ENCODE measurements around the gene NHLH2.

Gene NHLH2

GRCh38 chr1:115840605-115841460 is at the start of gene NHLH2:
Gene NHLH2, minus strand, starts transcription at chr1:115841126. Its CDS starts 2,754 bp downstream, at chr1:115838372.
- in situ Hi-C loops (cut with MboI; ENCODE audit: low sequenced_read_pairs), result no loop called here

DNA sequence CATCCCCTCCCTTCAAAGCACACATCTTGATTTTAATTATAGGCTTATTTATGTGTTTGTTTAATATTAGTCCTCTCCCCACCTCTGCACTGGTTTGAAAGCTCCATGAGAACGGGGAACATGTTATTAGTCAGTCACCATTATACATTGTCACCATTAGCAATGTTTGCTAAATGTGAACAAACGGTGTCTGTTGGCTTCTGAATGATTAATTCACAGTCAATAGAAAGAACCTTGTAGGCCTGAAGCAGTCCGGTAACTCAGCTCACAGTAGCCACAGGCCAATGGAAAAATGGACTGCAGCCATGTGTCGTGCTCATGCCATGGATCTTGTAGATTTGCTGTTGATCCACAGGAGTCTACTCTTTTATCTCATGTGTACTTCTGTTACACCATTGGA is 49.7 kb upstream of the NHLH2 start:
- in situ Hi-C loops (cut with MboI; ENCODE audit: low sequenced_read_pairs), result no loop called here

GRCh38 chr1:115888976-115889375 is 48.0 kb upstream of the NHLH2 start:
- in situ Hi-C loops (cut with MboI; ENCODE audit: low sequenced_read_pairs), result no loop called here

GRCh38 chr1:115882913-115883902 is 42.3 kb upstream of the NHLH2 start:
- in situ Hi-C loops (cut with MboI; ENCODE audit: low sequenced_read_pairs), result no loop called here

DNA sequence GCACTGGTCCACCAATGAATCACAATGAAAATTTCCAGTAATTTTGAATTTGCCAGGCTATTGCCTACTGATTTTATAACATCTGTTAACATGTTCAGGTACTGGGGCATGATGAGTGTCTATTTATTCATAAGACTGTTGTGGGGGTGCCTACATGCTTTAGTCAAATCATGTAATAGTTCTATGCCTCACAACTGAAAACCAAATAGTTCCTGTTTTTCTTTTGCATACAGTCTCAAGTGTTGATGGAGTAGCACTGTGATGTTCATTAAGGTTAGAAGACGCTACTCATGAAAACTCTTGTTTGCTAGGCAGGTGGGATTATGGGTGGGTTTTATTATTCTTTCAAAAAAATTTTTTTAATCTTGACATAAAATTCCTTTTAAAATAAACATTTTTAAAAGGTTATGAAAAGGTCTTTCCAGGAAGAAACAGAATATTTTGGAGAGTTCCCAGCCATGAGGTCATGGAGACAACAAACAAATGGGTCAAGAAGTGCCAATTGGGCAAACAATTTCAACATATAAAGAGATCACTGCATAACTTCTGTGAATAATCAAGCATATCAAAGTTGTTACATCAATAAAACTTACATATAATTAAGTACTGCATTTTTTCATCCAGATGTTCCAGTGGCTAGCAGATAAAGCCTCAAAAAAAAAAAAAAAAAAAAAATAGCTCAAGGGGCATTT is 40.2 kb upstream of the NHLH2 start:
- in situ Hi-C loops (cut with MboI; ENCODE audit: low sequenced_read_pairs), result no loop called here

DNA sequence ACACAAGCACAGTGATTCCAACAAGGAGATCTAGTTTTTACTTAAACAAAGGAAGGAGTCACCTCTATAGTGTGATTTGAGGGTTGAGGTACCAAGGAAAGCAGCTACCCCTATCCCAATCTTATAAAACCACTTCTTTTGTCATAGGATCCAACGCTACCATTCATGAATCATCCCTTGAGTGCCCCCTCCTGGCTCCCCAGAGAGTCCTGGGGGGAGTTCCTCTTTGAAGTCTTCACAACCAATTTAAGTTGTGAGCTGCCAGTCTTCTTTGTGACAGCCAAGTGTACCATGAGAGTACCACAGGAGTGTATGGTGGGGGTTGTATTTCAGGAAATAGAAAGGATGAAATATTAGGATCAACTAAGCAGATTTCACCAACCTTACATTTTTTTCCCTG is 39.1 kb upstream of the NHLH2 start:
- in situ Hi-C loops (cut with MboI; ENCODE audit: low sequenced_read_pairs), result no loop called here

GRCh38 chr1:115877511-115877910 is 36.6 kb upstream of the NHLH2 start:
- in situ Hi-C loops (cut with MboI; ENCODE audit: low sequenced_read_pairs), result no loop called here

DNA sequence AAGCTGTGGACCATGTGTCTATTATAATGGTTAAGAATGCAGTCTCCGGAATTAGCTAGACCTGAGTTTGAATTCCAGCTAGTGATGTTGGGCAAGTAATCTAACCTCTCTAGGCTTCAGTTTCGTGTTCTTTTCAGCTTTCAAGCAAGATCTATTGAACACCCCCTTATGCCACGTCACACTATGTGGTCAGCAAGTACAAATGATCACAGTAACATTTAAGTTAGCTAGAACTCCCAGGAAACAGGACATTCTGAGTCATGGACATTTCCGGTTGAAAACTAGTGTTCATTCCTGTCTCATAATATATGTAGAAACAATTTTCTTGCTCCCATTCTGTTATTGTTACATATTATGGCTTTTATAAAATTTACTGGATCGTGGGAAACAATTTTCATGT is 34.0 kb upstream of the NHLH2 start:
- in situ Hi-C loops (cut with MboI; ENCODE audit: low sequenced_read_pairs), result no loop called here

GRCh38 chr1:115874497-115874896 is 33.6 kb upstream of the NHLH2 start:
- in situ Hi-C loops (cut with MboI; ENCODE audit: low sequenced_read_pairs), result no loop called here

GRCh38 chr1:115873184-115873583 is 32.3 kb upstream of the NHLH2 start:
- in situ Hi-C loops (cut with MboI; ENCODE audit: low sequenced_read_pairs), result no loop called here

DNA sequence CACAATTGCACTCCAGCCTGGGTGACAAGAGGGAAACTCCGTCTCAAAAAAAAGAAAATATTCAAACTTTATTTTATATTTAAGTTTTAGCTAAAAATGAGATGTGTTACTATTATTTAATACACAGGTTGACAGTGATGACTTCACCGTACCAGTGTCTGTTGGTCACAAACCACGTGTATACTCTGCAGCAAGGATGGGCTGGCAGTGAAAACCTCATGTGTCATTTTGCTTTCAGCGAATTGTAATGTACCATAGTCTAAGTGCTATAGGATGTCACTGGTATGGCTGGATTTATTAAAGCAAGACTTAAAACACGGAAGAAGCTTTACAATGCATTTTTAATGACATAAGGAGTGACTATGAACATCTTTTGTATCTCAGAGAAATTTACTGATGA is 28.1 kb upstream of the NHLH2 start:
- in situ Hi-C loops (cut with MboI; ENCODE audit: low sequenced_read_pairs), result no loop called here

GRCh38 chr1:115867216-115867615 is 26.3 kb upstream of the NHLH2 start:
- in situ Hi-C loops (cut with MboI; ENCODE audit: low sequenced_read_pairs), result no loop called here

GRCh38 chr1:115865704-115866380 is 24.9 kb upstream of the NHLH2 start:
- in situ Hi-C loops (cut with MboI; ENCODE audit: low sequenced_read_pairs), result no loop called here

- in situ Hi-C loops (cut with MboI; ENCODE audit: low sequenced_read_pairs), result no loop called here
Observed at GRCh38 chr1:115862403-115862802, 21.5 kb upstream of the NHLH2 start.

- in situ Hi-C loops (cut with MboI; ENCODE audit: low sequenced_read_pairs), result no loop called here
Observed at GRCh38 chr1:115854005-115854404, 13.1 kb upstream of the NHLH2 start.

GRCh38 chr1:115850937-115851336 is 10.0 kb upstream of the NHLH2 start:
- in situ Hi-C loops (cut with MboI; ENCODE audit: low sequenced_read_pairs), result no loop called here

- in situ Hi-C loops (cut with MboI; ENCODE audit: low sequenced_read_pairs), result no loop called here
Observed at GRCh38 chr1:115847787-115848186, 6.9 kb upstream of the NHLH2 start.

DNA sequence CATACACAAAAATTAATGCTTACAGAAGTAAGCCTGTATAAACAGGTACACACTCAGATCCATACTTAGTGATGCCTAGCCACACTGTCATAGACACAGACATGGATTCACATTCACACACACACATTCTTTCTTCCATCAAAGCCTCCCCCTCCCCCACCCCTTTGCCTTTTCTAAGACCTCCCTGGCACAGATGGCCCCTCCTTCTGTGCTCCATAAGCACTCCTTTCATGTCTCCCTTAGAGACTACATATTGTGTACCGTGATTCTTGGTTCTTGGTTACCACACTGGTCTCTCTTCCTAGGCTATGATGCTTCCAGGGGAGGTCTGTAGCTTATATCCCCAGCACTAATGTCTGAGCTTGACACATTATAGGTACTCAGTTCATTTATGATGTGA is 2.0 kb upstream of the NHLH2 start:
- in situ Hi-C loops (cut with MboI; ENCODE audit: low sequenced_read_pairs), result no loop called here

GRCh38 chr1:115839679-115840237 is 1.2 kb downstream of the NHLH2 start:
- in situ Hi-C loops (cut with MboI; ENCODE audit: low sequenced_read_pairs), result no loop called here

DNA sequence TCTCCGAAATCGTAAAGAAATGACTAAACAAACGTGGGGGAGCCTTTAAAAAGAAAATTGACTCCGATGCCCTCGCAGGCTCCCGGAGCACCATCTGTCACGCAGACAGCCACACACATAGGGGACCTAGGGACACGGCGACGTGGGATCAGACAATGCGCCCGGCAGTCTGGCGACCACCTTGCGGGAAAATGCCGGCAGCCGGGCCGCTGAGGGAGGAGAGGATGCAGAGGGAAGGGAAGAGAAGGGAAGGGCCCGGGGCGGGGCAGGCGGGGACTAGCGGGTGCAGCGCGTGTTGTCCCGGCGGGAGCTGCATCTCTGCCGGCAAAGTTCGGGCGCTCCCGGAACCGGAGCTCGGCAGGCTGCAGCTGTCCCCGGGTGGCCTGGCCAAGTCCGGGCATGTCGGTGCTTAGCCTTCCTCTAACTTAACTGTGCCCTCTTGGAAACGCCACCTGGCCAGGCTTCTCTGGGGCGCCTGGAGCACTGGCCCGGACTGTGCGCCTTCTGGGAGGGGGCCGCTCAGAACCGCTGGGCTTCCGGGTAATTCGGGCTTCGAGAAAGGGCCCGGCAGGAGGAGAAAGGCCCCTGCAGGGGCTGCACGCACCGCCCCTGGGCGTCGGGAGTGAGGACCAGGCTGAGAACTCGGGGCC is 1.8 kb downstream of the NHLH2 start:
- in situ Hi-C loops (cut with MboI; ENCODE audit: low sequenced_read_pairs), result no loop called here
